ENCODE measurements around the gene OR13G1. TPM values are rescaled to one million over a fixed set of nuclear protein-coding genes. Genes with fewer than 3 reads are reported as not detected.

The OR13G1 gene
- total and polyA plus RNA-seq, 2 donors (not counting 3 experiments of a cell fraction or from before 2014, with no cell fraction given): not detected

DNA sequence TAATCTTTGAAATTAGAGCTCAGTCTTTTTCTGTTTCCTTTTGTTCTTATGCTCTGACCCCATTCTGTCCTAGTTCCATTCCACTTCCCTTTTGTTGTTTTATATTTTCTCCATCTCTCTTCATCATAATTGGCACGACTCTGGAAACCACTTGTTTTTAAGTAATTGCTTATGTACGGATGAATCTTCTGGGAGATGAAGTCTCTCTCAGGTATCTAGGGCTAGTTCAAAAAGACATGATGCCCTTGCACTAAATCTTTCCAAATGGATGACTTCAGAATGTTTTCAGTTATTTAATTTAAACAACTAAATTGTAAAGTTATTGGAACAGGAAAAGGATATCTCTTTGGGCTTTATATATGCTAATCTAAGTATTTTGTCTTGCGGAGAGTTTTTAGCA lies 37.0 kb upstream of the OR13G1 start, which contains the start of gene OR6F1:
Gene OR6F1, minus strand, starts transcription at position 101 of the 400 bp plus-strand sequence. CDS start 3,891 bp downstream, outside the sequence.
- H3K27ac ChIP-seq (ENCODE audit: insufficient read depth, low read depth, low read length): no peak within 1 kb of the TSS
- FAIRE-seq (no peak), DNase-seq (ENCODE audit: low read depth, low spot score) (no peak)
- H2AFZ ChIP-seq (ENCODE audit: low read depth, low read length): no peak within 1 kb of the TSS
- H3K79me2 ChIP-seq (ENCODE audit: control insufficient read depth, insufficient read depth, low read length): no peaks in the 10 kb centered on the region
- peaks cover 9% of the 10 kb centered on the region for H3K9me3 ChIP-seq (replicated peaks; ENCODE audit: control insufficient read depth, insufficient read depth, low read length)
- no TSS peak for BruUV-seq (replicated peaks)
- H3K27me3 ChIP-seq (ENCODE audit: control insufficient read depth in 2 of 2, insufficient read depth in 2 of 2, low read length in 2 of 2): no peaks in the 10 kb centered on the region
- intact Hi-C loops (cut with micrococcal nuclease): no loop called here
- ChIA-PET POLR2A (no interaction called here), CTCF (no interaction called here)
- no peak within 1 kb of the TSS for H3K4me2 ChIP-seq (ENCODE audit: insufficient read depth, low read length)
- no peak within 1 kb of the TSS for H3K9ac ChIP-seq (replicated peaks; ENCODE audit: extremely low read depth, insufficient read depth, low read length)
- no peaks in the 10 kb centered on the region for H4K20me1 ChIP-seq (replicated peaks; ENCODE audit: control insufficient read depth, extremely low read depth, insufficient read depth, low read length)
- no peak within 1 kb of the TSS for H3K4me3 ChIP-seq (replicated peaks in 1 of 3; ENCODE audit: insufficient read depth in 1 of 3, low read depth in 1 of 3, low read length in 3 of 3)
- no peaks in the 10 kb centered on the region for H3K36me3 ChIP-seq (ENCODE audit: control insufficient read depth in 2 of 2, extremely low read depth in 1 of 2, insufficient read depth in 2 of 2, low read length in 2 of 2)
- H3K9me1 ChIP-seq (replicated peaks; ENCODE audit: control insufficient read depth, extremely low read depth, insufficient read depth, low read length): no peaks in the 10 kb centered on the region
- H3K4me1 ChIP-seq (ENCODE audit: control insufficient read depth, extremely low read depth, insufficient read depth, low read length): no peaks in the 10 kb centered on the region
- TF ChIP-seq JUN (IDR thresholded peaks at IDR 0.05; ENCODE audit: borderline replicate concordance, insufficient read depth, insufficient read length, low read depth) (no peak), FOS (IDR thresholded peaks at IDR 0.05; ENCODE audit: borderline replicate concordance, insufficient read depth, low read length) (no peak), CTCF (IDR thresholded peaks at IDR 0.05; ENCODE audit: extremely low read depth in 1 of 2, insufficient read depth in 1 of 2, low read depth in 1 of 2, low read length in 2 of 2) (no peak), POLR2AphosphoS5 (IDR thresholded peaks at IDR 0.05; ENCODE audit: insufficient read depth, low read depth, low read length) (no peak), MAX (IDR thresholded peaks at IDR 0.05; ENCODE audit: insufficient read depth, insufficient read length) (no peak), GATA2 (IDR thresholded peaks at IDR 0.05; ENCODE audit: insufficient read depth, insufficient read length, low read depth, low read length) (no peak), EZH2 (IDR thresholded peaks at IDR 0.05; ENCODE audit: borderline replicate concordance, low read depth, low read length, severe bottlenecking) (no peak), MYC (IDR thresholded peaks at IDR 0.05; ENCODE audit: low read depth, low read length) (no peak), POLR2A (IDR thresholded peaks at IDR 0.05; ENCODE audit: low read depth, low read length) (no peak)
- dilution Hi-C loops (cut with MboI; ENCODE audit: extremely low pct_ligation_motif_present, low sequenced_read_pairs): no loop called here

All from endothelial cell of umbilical vein (primary cell).